K562 (cell line): ENCODE measurements around the gene MTARC2. TPM values are rescaled to one million over a fixed set of nuclear protein-coding genes. Genes with fewer than 3 reads are reported as not detected.

Source experiments
- CBX1 ChIP-seq: sonication (generic); IDR thresholded peaks from 2 replicates; pipeline ENCODE4 v1.6.1; 2016; ENCODE audit warnings: antibody characterized with exemption, low read depth, mild to moderate bottlenecking
- GMEB1 ChIP-seq: fragments of 250-450 bp; sonication (Bioruptor Pico); IDR thresholded peaks from 2 replicates; pipeline ENCODE4 v1.4.0; 2020; ENCODE audit warnings: mild to moderate bottlenecking
- L3MBTL2 ChIP-seq: fragments of 450-650 bp; IDR thresholded peaks from 2 replicates; pipeline ENCODE4 v1.6.1; 2016; ENCODE audit warnings: mild to moderate bottlenecking, moderate library complexity
- NFRKB ChIP-seq: fragments of 450-650 bp; IDR thresholded peaks from 2 replicates; pipeline ENCODE4 v1.6.1; 2016; ENCODE audit warnings: low read depth
- RAD51 ChIP-seq: fragments of 450-650 bp; IDR thresholded peaks from 2 replicates; pipeline ENCODE4 v1.7.1; 2016; ENCODE audit warnings: low read depth, mild to moderate bottlenecking, borderline replicate concordance
- polyA plus RNA-seq, 8 experiments: library from polyadenylated mRNA; depleted of rRNA in 4 of 8; stranded (reverse) in 5 of 8; unstranded in 3 of 8; fragments of >200 nt; fragmentation: Nextera tagmentation in 2 of 8; fragmentation: Illumina TruSeq in 1 of 8; extraction: Ambion mirVana in 2 of 8; extraction: Trizol in 1 of 8; gene quantifications; 2 replicates each; pipeline versions ENCODE4 v1.2.1 to v1.2.3, GENCODE V29; 2011 to 2014; ENCODE audit warnings: inconsistent platforms in 1 of 8, missing spikeins in 1 of 8
- total RNA-seq, 7 experiments: library from RNA; depleted of rRNA in 6 of 7; stranded (reverse); fragments of >200 nt in 6 of 7; fragmentation: Illumina TruSeq in 2 of 7; extraction: Trizol in 2 of 7; gene quantifications; 2 replicates each; pipeline versions ENCODE4 v1.2.1 to v1.2.3, GENCODE V29; 2011 to 2021; ENCODE audit warnings: low replicate concordance in 1 of 7
- TF ChIP-seq, protein P1 (sequence below): fragments of 450-650 bp; formaldehyde crosslinking; IDR thresholded peaks from 2 replicates; pipeline ENCODE4 v1.4.0; 2020; ENCODE audit warnings: mild to moderate bottlenecking, moderate library complexity
- TF ChIP-seq, protein P2 (sequence below), 3 experiments: IDR thresholded peaks in 2 of 3; conservative IDR thresholded peaks in 1 of 3; 2 replicates each; pipeline ENCODE4 v1.5.1; 2011 to 2012; ENCODE audit warnings: low read length in 3 of 3, mild to moderate bottlenecking in 3 of 3, control low read depth in 2 of 3, improper control_type of control experiment in 1 of 3, inconsistent platforms in 1 of 3, low read depth in 1 of 3, mixed read lengths in 1 of 3, moderate library complexity in 1 of 3; ENCODE audit not compliant: insufficient read depth in 2 of 3
- TF ChIP-seq, protein P3 (sequence below): fragments of 450-650 bp; IDR thresholded peaks from 2 replicates; pipeline ENCODE4 v1.6.1; 2016; ENCODE audit warnings: mild to moderate bottlenecking, moderate library complexity
- TF ChIP-seq, protein P4 (sequence below), 3 experiments: fragments of 200-800 bp in 1 of 3; sonication (Bioruptor generic) in 1 of 3; sonication (generic) in 1 of 3; formaldehyde crosslinking in 1 of 3; IDR thresholded peaks; 2 replicates each; pipeline versions ENCODE4 v1.6.1 to v1.8.0; 2016 to 2022; ENCODE audit warnings: mild to moderate bottlenecking in 2 of 3, missing compliant biosample characterization in 2 of 3, missing genetic modification characterization in 2 of 3, missing genetic modification reagents in 1 of 3

The MTARC2 gene
- total and polyA plus RNA-seq, 9 of the 15 experiments (the other 6 are each of a cell fraction or from before 2014, with no cell fraction given): 0.03 to 0.35 TPM; not detected in 7

DNA sequence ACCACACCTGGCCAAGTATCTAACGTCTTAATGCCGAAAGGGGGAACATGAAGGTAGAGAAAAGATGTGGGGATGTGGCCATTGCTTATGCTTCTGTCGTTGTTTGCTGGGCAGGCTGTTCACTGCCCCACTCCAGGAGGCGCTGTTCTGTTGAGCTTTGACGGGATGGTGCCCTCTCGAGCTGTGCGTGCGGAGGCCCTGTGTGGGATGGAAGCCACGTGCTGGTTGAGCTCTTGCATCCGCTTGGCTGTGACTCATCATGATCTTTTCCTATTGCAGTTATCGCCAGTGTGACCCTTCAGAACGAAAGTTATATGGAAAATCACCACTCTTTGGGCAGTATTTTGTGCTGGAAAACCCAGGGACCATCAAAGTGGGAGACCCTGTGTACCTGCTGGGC, 64.9 kb downstream of the MTARC2 start (continued):
- TF ChIP-seq, protein P1, sequence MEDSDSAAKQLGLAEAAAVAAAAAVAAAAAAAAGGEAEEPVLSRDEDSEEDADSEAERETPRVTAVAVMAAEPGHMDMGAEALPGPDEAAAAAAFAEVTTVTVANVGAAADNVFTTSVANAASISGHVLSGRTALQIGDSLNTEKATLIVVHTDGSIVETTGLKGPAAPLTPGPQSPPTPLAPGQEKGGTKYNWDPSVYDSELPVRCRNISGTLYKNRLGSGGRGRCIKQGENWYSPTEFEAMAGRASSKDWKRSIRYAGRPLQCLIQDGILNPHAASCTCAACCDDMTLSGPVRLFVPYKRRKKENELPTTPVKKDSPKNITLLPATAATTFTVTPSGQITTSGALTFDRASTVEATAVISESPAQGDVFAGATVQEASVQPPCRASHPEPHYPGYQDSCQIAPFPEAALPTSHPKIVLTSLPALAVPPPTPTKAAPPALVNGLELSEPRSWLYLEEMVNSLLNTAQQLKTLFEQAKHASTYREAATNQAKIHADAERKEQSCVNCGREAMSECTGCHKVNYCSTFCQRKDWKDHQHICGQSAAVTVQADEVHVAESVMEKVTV (CRISPR knock-in tag): no peak
- TF ChIP-seq RAD51 (peak; percentile 31; the same call in 1 of the 2 replicates), CBX1 (0 out of 2 replicates have a peak, but pooled peaks have one; percentile 37), NFRKB (no peak), GMEB1 (CRISPR knock-in tag) (0 out of 2 replicates have a peak, but pooled peaks have one; percentile 12), L3MBTL2 (peak; percentile 96)
- TF ChIP-seq, protein P2, sequence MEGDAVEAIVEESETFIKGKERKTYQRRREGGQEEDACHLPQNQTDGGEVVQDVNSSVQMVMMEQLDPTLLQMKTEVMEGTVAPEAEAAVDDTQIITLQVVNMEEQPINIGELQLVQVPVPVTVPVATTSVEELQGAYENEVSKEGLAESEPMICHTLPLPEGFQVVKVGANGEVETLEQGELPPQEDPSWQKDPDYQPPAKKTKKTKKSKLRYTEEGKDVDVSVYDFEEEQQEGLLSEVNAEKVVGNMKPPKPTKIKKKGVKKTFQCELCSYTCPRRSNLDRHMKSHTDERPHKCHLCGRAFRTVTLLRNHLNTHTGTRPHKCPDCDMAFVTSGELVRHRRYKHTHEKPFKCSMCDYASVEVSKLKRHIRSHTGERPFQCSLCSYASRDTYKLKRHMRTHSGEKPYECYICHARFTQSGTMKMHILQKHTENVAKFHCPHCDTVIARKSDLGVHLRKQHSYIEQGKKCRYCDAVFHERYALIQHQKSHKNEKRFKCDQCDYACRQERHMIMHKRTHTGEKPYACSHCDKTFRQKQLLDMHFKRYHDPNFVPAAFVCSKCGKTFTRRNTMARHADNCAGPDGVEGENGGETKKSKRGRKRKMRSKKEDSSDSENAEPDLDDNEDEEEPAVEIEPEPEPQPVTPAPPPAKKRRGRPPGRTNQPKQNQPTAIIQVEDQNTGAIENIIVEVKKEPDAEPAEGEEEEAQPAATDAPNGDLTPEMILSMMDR (IDR thresholded peaks at IDR 0.05 in 2 of 3, conservative IDR thresholded peaks at IDR 0.05 in 1 of 3; ENCODE audit: insufficient read depth in 2 of 3, low read depth in 1 of 3, low read length in 3 of 3): peak; percentile 45 to 65 (median 47)
- TF ChIP-seq, protein P3, sequence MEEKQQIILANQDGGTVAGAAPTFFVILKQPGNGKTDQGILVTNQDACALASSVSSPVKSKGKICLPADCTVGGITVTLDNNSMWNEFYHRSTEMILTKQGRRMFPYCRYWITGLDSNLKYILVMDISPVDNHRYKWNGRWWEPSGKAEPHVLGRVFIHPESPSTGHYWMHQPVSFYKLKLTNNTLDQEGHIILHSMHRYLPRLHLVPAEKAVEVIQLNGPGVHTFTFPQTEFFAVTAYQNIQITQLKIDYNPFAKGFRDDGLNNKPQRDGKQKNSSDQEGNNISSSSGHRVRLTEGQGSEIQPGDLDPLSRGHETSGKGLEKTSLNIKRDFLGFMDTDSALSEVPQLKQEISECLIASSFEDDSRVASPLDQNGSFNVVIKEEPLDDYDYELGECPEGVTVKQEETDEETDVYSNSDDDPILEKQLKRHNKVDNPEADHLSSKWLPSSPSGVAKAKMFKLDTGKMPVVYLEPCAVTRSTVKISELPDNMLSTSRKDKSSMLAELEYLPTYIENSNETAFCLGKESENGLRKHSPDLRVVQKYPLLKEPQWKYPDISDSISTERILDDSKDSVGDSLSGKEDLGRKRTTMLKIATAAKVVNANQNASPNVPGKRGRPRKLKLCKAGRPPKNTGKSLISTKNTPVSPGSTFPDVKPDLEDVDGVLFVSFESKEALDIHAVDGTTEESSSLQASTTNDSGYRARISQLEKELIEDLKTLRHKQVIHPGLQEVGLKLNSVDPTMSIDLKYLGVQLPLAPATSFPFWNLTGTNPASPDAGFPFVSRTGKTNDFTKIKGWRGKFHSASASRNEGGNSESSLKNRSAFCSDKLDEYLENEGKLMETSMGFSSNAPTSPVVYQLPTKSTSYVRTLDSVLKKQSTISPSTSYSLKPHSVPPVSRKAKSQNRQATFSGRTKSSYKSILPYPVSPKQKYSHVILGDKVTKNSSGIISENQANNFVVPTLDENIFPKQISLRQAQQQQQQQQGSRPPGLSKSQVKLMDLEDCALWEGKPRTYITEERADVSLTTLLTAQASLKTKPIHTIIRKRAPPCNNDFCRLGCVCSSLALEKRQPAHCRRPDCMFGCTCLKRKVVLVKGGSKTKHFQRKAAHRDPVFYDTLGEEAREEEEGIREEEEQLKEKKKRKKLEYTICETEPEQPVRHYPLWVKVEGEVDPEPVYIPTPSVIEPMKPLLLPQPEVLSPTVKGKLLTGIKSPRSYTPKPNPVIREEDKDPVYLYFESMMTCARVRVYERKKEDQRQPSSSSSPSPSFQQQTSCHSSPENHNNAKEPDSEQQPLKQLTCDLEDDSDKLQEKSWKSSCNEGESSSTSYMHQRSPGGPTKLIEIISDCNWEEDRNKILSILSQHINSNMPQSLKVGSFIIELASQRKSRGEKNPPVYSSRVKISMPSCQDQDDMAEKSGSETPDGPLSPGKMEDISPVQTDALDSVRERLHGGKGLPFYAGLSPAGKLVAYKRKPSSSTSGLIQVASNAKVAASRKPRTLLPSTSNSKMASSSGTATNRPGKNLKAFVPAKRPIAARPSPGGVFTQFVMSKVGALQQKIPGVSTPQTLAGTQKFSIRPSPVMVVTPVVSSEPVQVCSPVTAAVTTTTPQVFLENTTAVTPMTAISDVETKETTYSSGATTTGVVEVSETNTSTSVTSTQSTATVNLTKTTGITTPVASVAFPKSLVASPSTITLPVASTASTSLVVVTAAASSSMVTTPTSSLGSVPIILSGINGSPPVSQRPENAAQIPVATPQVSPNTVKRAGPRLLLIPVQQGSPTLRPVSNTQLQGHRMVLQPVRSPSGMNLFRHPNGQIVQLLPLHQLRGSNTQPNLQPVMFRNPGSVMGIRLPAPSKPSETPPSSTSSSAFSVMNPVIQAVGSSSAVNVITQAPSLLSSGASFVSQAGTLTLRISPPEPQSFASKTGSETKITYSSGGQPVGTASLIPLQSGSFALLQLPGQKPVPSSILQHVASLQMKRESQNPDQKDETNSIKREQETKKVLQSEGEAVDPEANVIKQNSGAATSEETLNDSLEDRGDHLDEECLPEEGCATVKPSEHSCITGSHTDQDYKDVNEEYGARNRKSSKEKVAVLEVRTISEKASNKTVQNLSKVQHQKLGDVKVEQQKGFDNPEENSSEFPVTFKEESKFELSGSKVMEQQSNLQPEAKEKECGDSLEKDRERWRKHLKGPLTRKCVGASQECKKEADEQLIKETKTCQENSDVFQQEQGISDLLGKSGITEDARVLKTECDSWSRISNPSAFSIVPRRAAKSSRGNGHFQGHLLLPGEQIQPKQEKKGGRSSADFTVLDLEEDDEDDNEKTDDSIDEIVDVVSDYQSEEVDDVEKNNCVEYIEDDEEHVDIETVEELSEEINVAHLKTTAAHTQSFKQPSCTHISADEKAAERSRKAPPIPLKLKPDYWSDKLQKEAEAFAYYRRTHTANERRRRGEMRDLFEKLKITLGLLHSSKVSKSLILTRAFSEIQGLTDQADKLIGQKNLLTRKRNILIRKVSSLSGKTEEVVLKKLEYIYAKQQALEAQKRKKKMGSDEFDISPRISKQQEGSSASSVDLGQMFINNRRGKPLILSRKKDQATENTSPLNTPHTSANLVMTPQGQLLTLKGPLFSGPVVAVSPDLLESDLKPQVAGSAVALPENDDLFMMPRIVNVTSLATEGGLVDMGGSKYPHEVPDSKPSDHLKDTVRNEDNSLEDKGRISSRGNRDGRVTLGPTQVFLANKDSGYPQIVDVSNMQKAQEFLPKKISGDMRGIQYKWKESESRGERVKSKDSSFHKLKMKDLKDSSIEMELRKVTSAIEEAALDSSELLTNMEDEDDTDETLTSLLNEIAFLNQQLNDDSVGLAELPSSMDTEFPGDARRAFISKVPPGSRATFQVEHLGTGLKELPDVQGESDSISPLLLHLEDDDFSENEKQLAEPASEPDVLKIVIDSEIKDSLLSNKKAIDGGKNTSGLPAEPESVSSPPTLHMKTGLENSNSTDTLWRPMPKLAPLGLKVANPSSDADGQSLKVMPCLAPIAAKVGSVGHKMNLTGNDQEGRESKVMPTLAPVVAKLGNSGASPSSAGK: peak; percentile 94
- TF ChIP-seq, protein P4, sequence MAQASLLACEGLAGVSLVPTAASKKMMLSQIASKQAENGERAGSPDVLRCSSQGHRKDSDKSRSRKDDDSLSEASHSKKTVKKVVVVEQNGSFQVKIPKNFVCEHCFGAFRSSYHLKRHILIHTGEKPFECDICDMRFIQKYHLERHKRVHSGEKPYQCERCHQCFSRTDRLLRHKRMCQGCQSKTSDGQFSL (CRISPR knock-in tag; IDR thresholded peaks at IDR 0.05): no peak
- TF ChIP-seq, protein P4 (tag; IDR thresholded peaks at IDR 0.05): no peak
